ENCODE measurements around the gene HOXB1. TPM values are rescaled to one million over a fixed set of nuclear protein-coding genes. Genes with fewer than 3 reads are reported as not detected.

Gene HOXB1
- total and polyA plus RNA-seq, 12 donors: not detected

DNA sequence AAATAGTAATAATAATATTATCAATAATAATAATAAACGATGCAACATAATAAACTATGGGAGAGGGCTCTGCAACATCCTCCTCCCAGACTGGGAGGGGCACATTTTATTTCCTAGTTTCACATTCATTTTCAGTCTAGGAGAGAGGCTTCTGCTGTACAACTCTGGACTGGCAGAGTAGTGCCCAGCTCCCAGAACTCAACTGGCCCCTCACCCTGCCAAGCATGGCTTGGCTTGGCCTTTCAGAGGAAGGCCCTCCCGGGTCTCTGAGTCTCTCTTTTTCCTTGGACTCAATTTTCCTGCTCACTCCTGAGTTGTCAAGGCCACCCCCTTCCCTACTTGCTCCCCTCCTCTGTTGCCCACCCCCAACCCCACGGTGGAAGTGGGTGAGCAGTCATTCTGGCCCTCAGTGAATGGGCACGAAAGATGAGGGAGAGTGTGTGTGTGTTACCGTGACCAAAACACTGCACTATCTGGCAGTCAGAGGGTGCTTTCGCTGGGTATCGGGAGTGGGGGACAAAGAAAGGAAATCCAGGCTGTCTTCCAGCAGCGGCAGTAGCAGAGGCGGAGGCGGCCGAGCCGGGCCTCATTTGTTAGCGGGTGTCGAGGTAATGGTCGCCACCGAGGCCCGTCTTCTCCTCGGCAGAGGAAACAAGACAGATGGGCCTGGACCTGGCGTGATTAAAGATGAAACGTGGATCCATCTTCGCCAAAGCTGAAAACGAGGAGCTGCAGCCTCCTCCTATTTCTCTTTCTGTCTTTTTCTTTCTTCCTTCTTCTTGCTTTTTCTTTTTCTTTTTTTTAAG, 45.1 kb upstream of the HOXB1 start:
- intact Hi-C loops (cut with DNase I): loop anchor here in 2 of 10 donors (5.0 kb wide), 1 partner anchor 34 kb away; no protein-coding TSS in a partner anchor
- peak overlapping the region in 3 of 10 donors; percentile 14 to 83 (median 58) for H3K27ac ChIP-seq
- peaks cover 0 to 41% (median 7%) of the 10 kb centered on the region in 9 donors for H3K4me1 ChIP-seq
- 16 to 20% methylated on average over 22 of the region's 22 CpGs for WGBS, 2 donors
- H3K9me3 ChIP-seq: no peaks in the 10 kb centered on the region
- no peak for ATAC-seq
- peaks cover 66 to 100% (median 100%) of the 10 kb centered on the region in 7 donors for H3K27me3 ChIP-seq
- TF ChIP-seq, protein P1, sequence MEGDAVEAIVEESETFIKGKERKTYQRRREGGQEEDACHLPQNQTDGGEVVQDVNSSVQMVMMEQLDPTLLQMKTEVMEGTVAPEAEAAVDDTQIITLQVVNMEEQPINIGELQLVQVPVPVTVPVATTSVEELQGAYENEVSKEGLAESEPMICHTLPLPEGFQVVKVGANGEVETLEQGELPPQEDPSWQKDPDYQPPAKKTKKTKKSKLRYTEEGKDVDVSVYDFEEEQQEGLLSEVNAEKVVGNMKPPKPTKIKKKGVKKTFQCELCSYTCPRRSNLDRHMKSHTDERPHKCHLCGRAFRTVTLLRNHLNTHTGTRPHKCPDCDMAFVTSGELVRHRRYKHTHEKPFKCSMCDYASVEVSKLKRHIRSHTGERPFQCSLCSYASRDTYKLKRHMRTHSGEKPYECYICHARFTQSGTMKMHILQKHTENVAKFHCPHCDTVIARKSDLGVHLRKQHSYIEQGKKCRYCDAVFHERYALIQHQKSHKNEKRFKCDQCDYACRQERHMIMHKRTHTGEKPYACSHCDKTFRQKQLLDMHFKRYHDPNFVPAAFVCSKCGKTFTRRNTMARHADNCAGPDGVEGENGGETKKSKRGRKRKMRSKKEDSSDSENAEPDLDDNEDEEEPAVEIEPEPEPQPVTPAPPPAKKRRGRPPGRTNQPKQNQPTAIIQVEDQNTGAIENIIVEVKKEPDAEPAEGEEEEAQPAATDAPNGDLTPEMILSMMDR (IDR thresholded peaks at IDR 0.05): no peak
- peak overlapping the region in 5 of 10 donors; percentile 4 to 61 (median 39) for H3K4me3 ChIP-seq
- DNase-seq: no peak
- H3K36me3 ChIP-seq: no peaks in the 10 kb centered on the region

DNA sequence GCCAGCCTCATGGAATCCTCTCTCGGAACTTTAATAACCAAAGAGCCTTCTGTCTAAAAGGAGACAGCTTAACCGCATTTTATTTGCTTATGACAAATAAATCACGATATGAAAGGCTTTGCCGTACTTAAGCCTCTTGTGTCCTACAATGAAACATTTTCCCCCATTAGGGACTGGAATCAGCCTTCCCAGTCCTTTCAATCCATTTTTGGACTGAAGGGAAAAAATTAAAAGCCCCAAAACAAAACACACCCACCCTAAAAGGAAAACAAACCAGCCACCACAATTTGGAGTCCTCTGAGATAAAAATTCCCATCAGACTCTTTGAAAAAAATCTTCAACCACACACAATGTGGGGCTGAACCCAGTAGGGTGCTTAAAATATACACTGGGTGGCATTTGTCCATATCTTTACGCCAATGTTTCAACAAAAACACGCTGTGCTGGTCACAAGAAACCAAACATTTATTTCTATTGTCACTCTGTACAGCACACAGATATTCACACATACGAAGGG, 44.3 kb upstream of the HOXB1 start:
- 42 to 50% methylated on average over 7 of the region's 7 CpGs for WGBS, 2 donors
- Histone ChIP-seq H3K4me3 (no peak overlapping the region), H3K27me3 (peaks cover 59 to 100% (median 100%) of the 10 kb centered on the region in 7 donors), H3K36me3 (no peaks in the 10 kb centered on the region), H3K27ac (no peak overlapping the region), H3K4me1 (peaks cover 0 to 41% (median 7%) of the 10 kb centered on the region in 9 donors), H3K9me3 (no peaks in the 10 kb centered on the region)
- no peak for ATAC-seq
- intact Hi-C loops (cut with DNase I): loop anchor here in 2 of 10 donors (5.0 kb wide), 1 partner anchor 33 kb away; no protein-coding TSS in a partner anchor
- no peak for DNase-seq
- TF ChIP-seq, protein P1 (IDR thresholded peaks at IDR 0.05): no peak

DNA sequence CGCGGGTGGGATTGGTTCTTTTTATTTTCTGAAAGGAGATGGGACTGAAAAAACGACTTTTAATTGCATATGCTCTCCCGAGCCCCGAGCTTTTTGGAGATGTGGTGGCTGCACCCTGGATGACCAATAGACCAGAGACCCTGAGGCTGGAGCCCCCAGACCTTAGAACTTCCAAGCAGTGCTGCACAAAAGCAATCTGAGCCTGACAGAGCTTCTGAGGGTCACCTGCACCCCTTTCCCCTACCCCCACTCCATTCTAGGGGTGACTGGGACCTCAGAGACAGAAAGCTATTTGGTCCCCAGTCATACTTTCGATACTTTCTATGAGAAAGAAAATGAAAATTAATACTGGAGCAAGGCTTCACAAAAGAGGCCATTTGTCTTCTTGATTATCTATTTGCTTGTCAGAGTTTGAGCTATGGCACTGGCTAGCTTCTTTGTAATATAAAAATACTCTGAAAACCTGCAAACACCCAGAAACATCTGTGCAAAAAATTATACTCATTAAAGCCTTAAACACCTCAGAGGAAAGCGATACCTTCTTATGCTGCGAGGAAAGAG, 43.8 kb upstream of the HOXB1 start:
- ATAC-seq (no peak), DNase-seq (no peak)
- H3K4me1 ChIP-seq: peaks cover 0 to 38% (median 7%) of the 10 kb centered on the region in 9 donors
- TF ChIP-seq, protein P1 (IDR thresholded peaks at IDR 0.05): no peak
- intact Hi-C loops (cut with DNase I): loop anchor here in 2 of 10 donors (5.0 kb wide), 1 partner anchor 32 kb away; no protein-coding TSS in a partner anchor
- 39 to 47% methylated on average over 8 of the region's 8 CpGs for WGBS, 2 donors
- peaks cover 55 to 100% (median 100%) of the 10 kb centered on the region in 7 donors for H3K27me3 ChIP-seq
- no peaks in the 10 kb centered on the region for H3K9me3 ChIP-seq
- no peak overlapping the region for H3K4me3 ChIP-seq
- no peak overlapping the region for H3K27ac ChIP-seq
- no peaks in the 10 kb centered on the region for H3K36me3 ChIP-seq

DNA sequence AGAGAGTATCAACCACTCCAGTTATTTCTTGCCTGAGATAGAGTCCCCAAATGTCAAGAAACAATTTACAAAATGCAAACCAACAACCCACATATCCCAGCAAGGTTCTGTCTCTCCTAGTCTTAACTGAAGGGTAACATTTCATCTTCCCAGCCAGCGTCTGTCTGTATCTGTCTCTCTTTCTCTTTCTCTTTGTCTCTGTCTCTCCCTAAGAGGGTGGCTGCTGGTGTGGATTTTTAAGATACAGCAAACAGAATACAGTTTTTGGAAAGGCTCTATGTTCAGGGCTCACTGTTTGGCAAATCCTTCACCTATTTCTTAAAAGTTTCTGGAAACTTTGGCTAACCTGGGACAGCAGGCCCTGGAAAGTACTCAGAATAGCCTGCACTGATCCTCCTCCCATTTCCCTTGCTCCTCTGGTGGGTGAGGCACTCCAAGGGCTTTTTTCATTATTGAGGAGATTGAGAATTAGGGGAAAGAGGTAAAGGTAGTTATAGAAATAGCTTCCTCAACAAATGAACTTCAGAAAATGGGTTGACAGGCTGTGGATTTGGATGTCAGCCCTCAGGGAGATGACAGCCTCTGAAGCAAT, 41.1 kb upstream of the HOXB1 start:
- TF ChIP-seq, protein P1 (IDR thresholded peaks at IDR 0.05): no peak
- H3K36me3 ChIP-seq: no peaks in the 10 kb centered on the region
- no peaks in the 10 kb centered on the region for H3K9me3 ChIP-seq
- no peak for DNase-seq
- H3K4me3 ChIP-seq: no peak overlapping the region
- H3K27ac ChIP-seq: no peak overlapping the region
- ATAC-seq: no peak
- intact Hi-C loops (cut with DNase I): no loop called here
- H3K27me3 ChIP-seq: peaks cover 37 to 100% (median 100%) of the 10 kb centered on the region in 7 donors
- 76 to 83% methylated on average over 1 of the region's 1 CpG for whole genome bisulfite sequencing, 2 donors
- peaks cover 0 to 28% (median 8%) of the 10 kb centered on the region in 9 donors for H3K4me1 ChIP-seq
